CD4-positive, alpha-beta memory T cell (primary cell): ENCODE measurements around the gene PXDN. TPM values are rescaled to one million over a fixed set of nuclear protein-coding genes. Genes with fewer than 3 reads are reported as not detected.

Experiments
- CTCF ChIA-PET: fragments of 350-600 bp; sonication (Branson Sonifier 250); formaldehyde crosslinking; loops from one replicate; lab custom pipeline; 2021; ENCODE audit warnings: inconsistent platforms; ENCODE audit not compliant: partially characterized antibody; lab: Charles Lee
- POLR2A ChIA-PET: fragments of 350-600 bp; sonication (Branson Sonifier 250); formaldehyde crosslinking; loops from one replicate; lab custom pipeline; 2021; ENCODE audit not compliant: partially characterized antibody; lab: Charles Lee
- DNase-seq, 5 donors: peaks; one replicate each; pipeline versions ENCODE4 v3.0.0 to v3.0.0-alpha.2; 2020 to 2022; ENCODE audit warnings: mixed read lengths in 1 of 5
- H3K27ac ChIP-seq: one replicate; pipeline ENCODE4 v1.7.0; 2013; ENCODE audit warnings: low read depth, low read length
- H3K27me3 ChIP-seq: 2 replicates; pipeline ENCODE4 v1.7.0; 2013; ENCODE audit warnings: mild to moderate bottlenecking, low read length, moderate library complexity; ENCODE audit not compliant: insufficient read depth
- H3K36me3 ChIP-seq: 2 replicates; pipeline ENCODE4 v1.7.0; 2013; ENCODE audit warnings: mild to moderate bottlenecking, low read length, moderate library complexity; ENCODE audit not compliant: insufficient read depth
- H3K4me1 ChIP-seq: 2 replicates; pipeline ENCODE4 v1.7.0; 2013; ENCODE audit warnings: mild to moderate bottlenecking, low read length, moderate library complexity; ENCODE audit not compliant: insufficient read depth
- H3K4me3 ChIP-seq, 2 donors: one replicate each; pipeline ENCODE4 v1.7.0; 2013; ENCODE audit warnings: low read length in 2 of 2, mild to moderate bottlenecking in 1 of 2
- H3K9me3 ChIP-seq, 2 donors: one replicate each; pipeline ENCODE4 v1.7.0; 2013; ENCODE audit warnings: low read length in 2 of 2, control low read depth in 1 of 2; ENCODE audit not compliant: control insufficient read depth in 1 of 2
- H3K27ac Mint-ChIP-seq, 7 donors: one replicate each; pipeline ENCODE4 v1.8.0; 2020 to 2021; ENCODE audit warnings: mixed read lengths in 7 of 7, mild to moderate bottlenecking in 6 of 7, inconsistent platforms in 3 of 7, moderate library complexity in 3 of 7
- H3K27me3 Mint-ChIP-seq, 2 donors: one replicate each; pipeline ENCODE4 v1.8.0; 2020 to 2021; ENCODE audit warnings: mixed read lengths in 2 of 2
- H3K36me3 Mint-ChIP-seq, 2 donors: one replicate each; pipeline ENCODE4 v1.8.0; 2020 to 2021; ENCODE audit warnings: mixed read lengths in 2 of 2, inconsistent platforms in 1 of 2, mild to moderate bottlenecking in 1 of 2
- H3K4me1 Mint-ChIP-seq, 4 donors: one replicate each; pipeline ENCODE4 v1.8.0; 2020 to 2021; ENCODE audit warnings: mixed read lengths in 4 of 4, mild to moderate bottlenecking in 1 of 4
- H3K4me3 Mint-ChIP-seq, 8 donors: one replicate each; pipeline ENCODE4 v1.8.0; 2020 to 2021; ENCODE audit warnings: mixed read lengths in 8 of 8, mild to moderate bottlenecking in 7 of 8, moderate library complexity in 6 of 8, inconsistent platforms in 3 of 8
- H3K9me3 Mint-ChIP-seq, 8 donors: one replicate each; pipeline ENCODE4 v1.8.0; 2020 to 2021; ENCODE audit warnings: mixed read lengths in 8 of 8, mild to moderate bottlenecking in 5 of 8, inconsistent platforms in 3 of 8, moderate library complexity in 1 of 8
- intact Hi-C: fragments of 100-400 bp; cut with micrococcal nuclease; formaldehyde crosslinking; loops from one replicate; pipeline ENCODE4 v1.15.1; 2023
- polyA plus RNA-seq, 2 donors: library from polyadenylated mRNA; unstranded; fragments of 300-500 nt; fragmentation: Illumina TruSeq; gene quantifications; one replicate each; pipeline ENCODE4 v1.2.3, GENCODE V29; 2021
- total RNA-seq, 2 experiments: library from RNA; stranded (reverse); gene quantifications; one replicate each; pipeline ENCODE4 v1.2.3, GENCODE V29; 2021

The PXDN gene
- total and polyA plus RNA-seq, 4 experiments from 2014 or later = 0.79 TPM; not detected in 3

DNA sequence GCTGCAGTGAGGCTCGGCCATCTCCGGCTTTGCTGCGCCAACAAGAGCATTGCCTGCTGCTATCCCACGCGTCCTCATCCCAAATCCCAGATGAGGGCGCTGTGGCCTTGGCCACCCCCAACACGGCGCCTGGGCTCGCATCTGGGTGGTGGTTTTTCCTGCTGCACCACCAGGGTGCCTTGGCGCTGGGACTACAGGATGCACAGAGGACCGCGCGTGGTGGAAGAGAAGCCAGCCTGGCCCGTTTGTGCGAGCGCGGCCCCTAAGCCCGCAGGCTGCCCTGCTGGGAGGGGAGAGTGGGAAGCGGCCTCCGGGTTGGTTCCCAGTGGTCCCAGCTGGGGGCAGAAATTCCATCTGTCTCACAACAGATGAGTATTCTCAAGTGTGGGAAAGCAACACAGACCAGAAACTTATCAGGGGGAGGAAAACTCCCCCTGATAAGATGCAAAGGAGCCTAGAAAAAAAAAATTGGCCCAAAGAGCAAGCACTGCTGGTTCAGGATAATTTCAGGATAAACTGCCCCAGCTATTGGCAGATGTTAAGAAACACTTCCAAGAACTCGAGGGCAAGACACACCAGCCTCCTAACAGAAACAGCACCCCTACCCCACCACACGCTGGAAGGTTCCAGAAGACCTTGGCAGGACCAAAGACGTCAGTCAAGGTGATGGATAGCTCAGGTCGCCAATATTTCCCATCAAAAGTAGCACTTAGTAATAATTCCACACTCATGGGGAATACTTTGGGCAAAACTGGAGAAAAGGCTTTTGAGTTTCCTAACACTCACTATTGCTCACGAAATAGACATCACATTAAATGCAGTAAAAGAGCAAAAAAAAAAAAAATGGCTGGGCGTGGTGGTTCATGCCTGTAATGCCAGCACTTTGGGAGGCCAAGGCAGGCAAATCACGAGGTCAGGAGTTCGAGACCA, 152.1 kb downstream of the PXDN start:
- H3K4me1 Mint-ChIP-seq = no peaks in the 10 kb centered on the region
- ChIA-PET CTCF (no interaction called here), POLR2A (no interaction called here)
- H3K27ac Mint-ChIP-seq = no peak overlapping the region
- H3K9me3 ChIP-seq = no peaks in the 10 kb centered on the region
- no peaks in the 10 kb centered on the region for H3K4me1 ChIP-seq
- no peaks in the 10 kb centered on the region for H3K36me3 ChIP-seq
- no peak overlapping the region for H3K4me3 Mint-ChIP-seq
- H3K27ac ChIP-seq = no peak overlapping the region
- intact Hi-C loops = no loop called here
- no peaks in the 10 kb centered on the region for H3K27me3 ChIP-seq
- H3K4me3 ChIP-seq = no peak overlapping the region
- no peaks in the 10 kb centered on the region for H3K36me3 Mint-ChIP-seq
- peaks cover 0 to 1% (median 0%) of the 10 kb centered on the region in 8 donors for H3K9me3 Mint-ChIP-seq
- DNase-seq = no peak
- H3K27me3 Mint-ChIP-seq = peaks cover 13 to 18% of the 10 kb centered on the region in 2 donors

DNA sequence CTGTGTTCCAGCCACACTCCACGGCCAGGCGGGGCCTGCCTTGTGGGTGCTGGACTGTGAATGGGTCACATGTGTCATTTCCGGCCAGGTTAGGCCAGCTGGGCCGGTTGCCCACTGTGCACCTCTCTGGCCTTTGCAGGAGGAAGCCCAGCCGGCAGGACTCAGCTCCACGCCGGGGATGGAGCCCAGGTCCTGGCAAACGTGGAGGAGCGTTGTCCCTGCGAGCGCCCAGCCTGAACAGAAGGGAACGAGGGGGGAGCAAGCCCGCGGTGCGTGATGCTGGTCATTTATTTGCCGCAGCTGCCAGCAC, 152.9 kb downstream of the PXDN start:
- no peak for DNase-seq
- Mint-ChIP-seq H3K4me3 (no peak overlapping the region), H3K36me3 (no peaks in the 10 kb centered on the region), H3K27me3 (peaks cover 13 to 18% of the 10 kb centered on the region in 2 donors), H3K4me1 (no peaks in the 10 kb centered on the region), H3K27ac (no peak overlapping the region), H3K9me3 (peaks cover 0 to 1% (median 0%) of the 10 kb centered on the region in 8 donors)
- ChIA-PET POLR2A (no interaction called here), CTCF (no interaction called here)
- no peaks in the 10 kb centered on the region for H3K4me1 ChIP-seq
- H3K4me3 ChIP-seq = no peak overlapping the region
- no peaks in the 10 kb centered on the region for H3K27me3 ChIP-seq
- no peak overlapping the region for H3K27ac ChIP-seq
- intact Hi-C loops = no loop called here
- no peaks in the 10 kb centered on the region for H3K9me3 ChIP-seq
- no peaks in the 10 kb centered on the region for H3K36me3 ChIP-seq

DNA sequence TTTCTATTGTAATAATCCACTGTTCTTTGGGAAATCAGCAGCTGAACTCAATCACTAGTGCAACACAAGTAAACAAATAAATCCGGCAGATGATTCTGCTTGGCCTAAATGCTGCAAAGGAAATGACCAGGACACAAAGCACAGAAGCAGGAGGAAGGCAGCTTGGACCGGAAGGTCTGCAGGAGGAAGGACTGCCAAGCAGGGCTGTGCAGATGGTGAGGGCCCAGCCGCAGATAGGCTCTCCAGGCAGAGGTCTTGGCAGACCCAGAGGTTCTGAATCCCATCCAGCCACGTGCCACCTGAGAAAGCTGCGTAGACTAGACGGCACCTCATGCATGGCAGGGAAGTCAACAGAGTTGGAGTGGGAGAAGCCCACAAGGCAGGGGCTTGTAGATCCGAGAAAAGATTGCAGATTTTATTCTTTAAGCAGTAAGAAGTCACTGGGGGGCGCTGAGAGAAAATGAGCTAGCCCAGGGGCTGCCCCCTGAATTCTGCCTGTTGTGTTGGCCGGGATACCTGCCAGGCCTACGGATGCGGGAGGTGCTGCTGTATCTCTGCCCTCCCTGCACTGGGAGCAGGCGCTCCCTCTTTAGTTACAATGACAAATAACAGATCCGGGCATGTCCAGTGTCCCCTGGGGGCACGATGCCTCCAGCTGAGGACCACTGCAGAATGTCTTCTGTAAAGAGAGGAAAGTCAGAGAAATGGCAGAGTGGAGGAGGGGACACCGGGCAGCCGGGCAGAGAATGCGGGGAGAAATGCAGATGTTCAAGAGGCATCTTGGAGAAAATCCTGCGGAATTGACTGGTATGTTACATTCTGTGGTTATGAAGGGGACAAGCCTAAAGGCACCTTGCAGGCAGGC, 153.5 kb downstream of the PXDN start:
- intact Hi-C loops = no loop called here
- peaks cover 13 to 18% of the 10 kb centered on the region in 2 donors for H3K27me3 Mint-ChIP-seq
- Histone ChIP-seq H3K27me3 (no peaks in the 10 kb centered on the region), H3K27ac (no peak overlapping the region), H3K36me3 (no peaks in the 10 kb centered on the region), H3K9me3 (no peaks in the 10 kb centered on the region), H3K4me3 (no peak overlapping the region), H3K4me1 (no peaks in the 10 kb centered on the region)
- no peak overlapping the region for H3K4me3 Mint-ChIP-seq
- no peak for DNase-seq
- ChIA-PET CTCF (interaction anchor here (1.1 kb wide), 1 partner anchor 40 kb away, joined by 3 read pairs; no protein-coding TSS in a partner anchor), POLR2A (no interaction called here)
- H3K4me1 Mint-ChIP-seq = no peaks in the 10 kb centered on the region
- peaks cover 0 to 1% (median 0%) of the 10 kb centered on the region in 8 donors for H3K9me3 Mint-ChIP-seq
- H3K27ac Mint-ChIP-seq = no peak overlapping the region
- H3K36me3 Mint-ChIP-seq = no peaks in the 10 kb centered on the region

DNA sequence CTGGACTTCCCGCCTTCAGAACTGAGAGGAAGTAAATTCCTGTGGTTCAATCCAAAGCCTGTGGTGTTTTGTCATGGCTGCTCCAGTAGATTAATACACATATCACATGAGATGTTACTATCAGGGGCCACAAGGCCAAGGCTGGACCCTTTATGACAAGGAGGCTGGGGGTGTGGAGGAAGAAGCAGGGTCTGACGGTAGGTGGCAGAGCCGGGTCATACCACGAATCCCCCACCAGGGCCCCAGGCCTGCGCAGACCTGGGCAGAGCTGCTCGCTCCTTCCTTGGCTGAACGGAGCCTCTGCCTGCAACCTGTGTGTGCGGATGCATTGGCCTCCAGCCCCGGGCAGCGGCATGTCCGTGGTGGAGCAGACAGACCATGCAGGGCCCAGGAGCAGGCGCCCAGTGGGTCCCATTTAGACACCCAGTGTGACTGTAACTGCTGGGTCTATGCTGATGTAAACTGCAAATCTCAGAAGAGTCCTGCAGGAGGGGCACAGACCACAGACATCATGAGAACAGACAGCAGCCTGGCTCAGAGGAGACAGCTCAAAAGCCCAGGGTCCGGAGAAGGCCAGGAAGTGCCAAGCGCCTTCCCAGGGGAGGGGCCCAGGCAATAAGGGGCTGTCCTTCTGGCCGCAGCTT, 155.2 kb downstream of the PXDN start:
- Histone ChIP-seq H3K36me3 (no peaks in the 10 kb centered on the region), H3K4me1 (no peaks in the 10 kb centered on the region), H3K9me3 (no peaks in the 10 kb centered on the region), H3K27me3 (no peaks in the 10 kb centered on the region), H3K4me3 (no peak overlapping the region), H3K27ac (no peak overlapping the region)
- intact Hi-C loops = no loop called here
- H3K36me3 Mint-ChIP-seq = no peaks in the 10 kb centered on the region
- no peaks in the 10 kb centered on the region for H3K4me1 Mint-ChIP-seq
- H3K27ac Mint-ChIP-seq = no peak overlapping the region
- no peak overlapping the region for H3K4me3 Mint-ChIP-seq
- H3K27me3 Mint-ChIP-seq = peaks cover 15 to 18% of the 10 kb centered on the region in 2 donors
- H3K9me3 Mint-ChIP-seq = peaks cover 0 to under 1% (median 0%) of the 10 kb centered on the region in 8 donors
- CTCF ChIA-PET = no interaction called here
- DNase-seq = no peak
- POLR2A ChIA-PET = no interaction called here

DNA sequence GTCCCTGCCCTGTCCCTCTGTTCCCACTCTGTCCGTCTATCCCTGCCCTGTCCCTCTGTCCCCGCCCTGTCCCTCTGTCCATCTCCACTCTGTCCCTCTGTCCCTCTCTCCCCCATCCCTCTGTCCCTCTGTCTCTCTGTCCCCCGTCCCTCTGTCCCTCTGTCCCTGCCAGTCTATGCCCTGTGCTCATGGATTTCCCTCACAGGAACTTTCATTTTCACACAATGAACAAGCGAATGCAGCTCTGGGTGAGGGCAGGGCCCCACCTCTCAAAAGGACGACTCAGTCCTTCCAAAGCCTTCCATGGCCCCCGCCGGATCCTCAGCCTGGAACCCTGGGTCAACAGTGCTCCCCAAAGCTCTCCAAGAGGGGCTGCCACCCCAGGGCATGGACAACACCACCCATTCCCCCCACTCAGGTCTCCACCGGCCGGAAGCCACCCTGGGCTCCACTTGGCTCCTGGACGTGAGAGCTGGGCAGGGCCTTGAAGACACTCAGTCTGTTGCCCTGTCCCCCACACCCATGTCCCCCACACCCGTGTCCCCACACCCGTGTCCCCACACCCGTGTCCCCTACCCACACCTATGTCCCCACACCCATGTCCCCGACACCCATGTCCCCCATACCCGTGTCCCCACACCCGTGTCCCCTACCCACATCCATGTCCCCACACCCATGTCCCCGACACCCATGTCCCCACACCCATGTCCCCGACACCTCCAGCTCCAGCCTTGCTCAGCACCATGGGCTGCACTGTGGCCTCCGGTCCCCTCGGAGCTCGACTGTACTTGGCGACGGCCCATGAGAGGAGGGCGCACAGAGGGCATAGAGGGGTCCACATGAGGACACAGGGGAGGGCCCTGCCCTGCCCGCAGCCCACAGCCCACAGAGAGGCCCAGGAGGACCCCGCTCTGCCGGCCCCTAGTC, 156.0 kb downstream of the PXDN start:
- Histone ChIP-seq H3K4me1 (no peaks in the 10 kb centered on the region), H3K27me3 (no peaks in the 10 kb centered on the region), H3K9me3 (no peaks in the 10 kb centered on the region), H3K27ac (no peak overlapping the region), H3K36me3 (no peaks in the 10 kb centered on the region), H3K4me3 (no peak overlapping the region)
- Mint-ChIP-seq H3K4me3 (no peak overlapping the region), H3K9me3 (peaks cover 0 to 1% (median 0%) of the 10 kb centered on the region in 8 donors), H3K4me1 (no peaks in the 10 kb centered on the region), H3K36me3 (no peaks in the 10 kb centered on the region), H3K27me3 (peaks cover 16 to 18% of the 10 kb centered on the region in 2 donors), H3K27ac (no peak overlapping the region)
- ChIA-PET POLR2A (no interaction called here), CTCF (no interaction called here)
- intact Hi-C loops = no loop called here
- no peak for DNase-seq

DNA sequence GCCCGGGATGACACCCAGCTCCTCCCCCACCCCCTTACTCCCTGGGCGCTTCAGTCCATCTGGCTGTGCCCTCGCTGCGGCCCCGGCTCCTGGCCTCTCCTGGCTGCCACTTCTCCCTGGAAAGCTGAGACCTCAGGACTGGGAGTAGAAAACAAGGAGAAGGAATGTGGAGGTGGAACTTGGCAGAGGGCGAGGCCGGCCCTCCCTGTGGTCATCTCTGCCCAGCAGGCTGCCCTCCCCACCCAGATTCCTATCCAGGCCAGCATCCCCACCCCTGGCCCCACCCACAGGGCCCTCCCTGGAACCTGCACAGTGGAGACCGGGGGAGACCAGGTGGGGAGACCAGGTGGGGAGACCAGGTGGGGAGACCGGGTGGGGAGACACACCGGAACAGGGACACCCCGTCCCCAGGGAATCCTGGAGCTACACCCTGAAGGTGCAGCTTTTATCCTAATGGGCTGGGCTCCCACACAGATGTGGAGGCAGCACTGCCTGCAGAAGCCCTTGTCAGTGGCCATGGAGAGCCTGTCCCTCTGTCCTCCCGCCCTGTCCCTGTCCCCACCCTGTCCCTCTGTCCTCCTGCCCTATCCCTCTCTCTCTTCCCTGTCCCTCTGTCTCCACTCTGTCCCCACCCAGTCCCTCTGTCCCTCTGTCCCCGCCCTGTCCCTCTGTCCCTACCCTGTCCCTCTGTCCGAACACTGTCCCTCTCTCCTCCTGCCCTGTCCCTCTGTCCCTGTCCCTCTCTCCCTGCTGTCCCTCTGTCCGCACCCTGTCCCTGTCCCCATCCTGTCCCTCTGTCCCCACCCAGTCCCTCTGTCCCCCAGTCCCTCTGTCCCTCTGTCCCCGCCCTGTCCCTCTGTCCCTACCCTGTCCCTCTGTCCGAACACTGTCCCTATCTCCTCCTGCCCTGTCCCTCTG, 157.1 kb downstream of the PXDN start:
- Mint-ChIP-seq H3K4me3 (no peak overlapping the region), H3K36me3 (no peaks in the 10 kb centered on the region), H3K27ac (no peak overlapping the region), H3K9me3 (peaks cover 0 to 4% (median 0%) of the 10 kb centered on the region in 8 donors), H3K27me3 (peaks cover 22% of the 10 kb centered on the region in 2 donors), H3K4me1 (peaks cover 0 to under 1% (median 0%) of the 10 kb centered on the region in 4 donors)
- ChIA-PET POLR2A (no interaction called here), CTCF (no interaction called here)
- Histone ChIP-seq H3K36me3 (no peaks in the 10 kb centered on the region), H3K27ac (no peak overlapping the region), H3K4me3 (no peak overlapping the region), H3K4me1 (no peaks in the 10 kb centered on the region), H3K9me3 (no peaks in the 10 kb centered on the region), H3K27me3 (no peaks in the 10 kb centered on the region)
- no peak for DNase-seq
- intact Hi-C loops = no loop called here
